ENCODE results near the gene PEMT.
A peak's percentile ranks its signal among the peaks of the same experiment; 100 is the strongest.
"Not testable (repeated sequence)": the region's sequence is repeated elsewhere in the genome, so short reads cannot be mapped to it uniquely, and the experiment has no call there.

PEMT gene

DNA sequence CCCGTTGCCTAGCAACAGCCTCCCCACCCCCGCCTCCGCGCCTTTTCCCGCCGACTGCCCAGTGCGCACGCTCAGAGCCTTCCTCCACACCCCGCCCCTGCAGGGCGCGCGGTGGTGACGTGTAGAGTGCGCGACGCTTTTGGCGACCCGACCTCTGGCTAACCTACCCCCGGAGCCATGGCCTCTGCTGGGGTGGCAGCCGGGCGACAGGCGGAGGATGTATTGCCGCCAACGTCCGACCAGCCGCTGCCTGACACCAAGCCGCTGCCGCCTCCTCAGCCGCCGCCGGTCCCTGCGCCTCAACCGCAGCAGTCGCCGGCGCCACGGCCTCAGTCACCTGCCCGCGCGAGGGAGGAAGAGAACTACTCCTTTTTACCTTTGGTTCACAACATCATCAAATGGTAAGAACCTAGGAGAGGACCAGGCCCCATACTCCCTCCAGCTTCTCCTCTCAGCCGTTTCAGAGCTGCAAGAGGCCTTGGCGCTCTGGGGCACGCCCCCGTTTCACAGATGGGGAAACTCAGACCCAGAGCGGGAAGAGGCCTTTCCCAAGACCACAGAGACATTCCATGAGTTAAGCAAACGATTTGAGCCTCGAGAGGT lies 114.5 kb downstream of the PEMT start, which contains the start of gene MED9:
TSS of gene MED9 (plus strand) at position 136 of the 603 bp plus-strand sequence. CDS start at position 178, 42 bp downstream.
- peak; percentile 73 for DNase-seq

DNA sequence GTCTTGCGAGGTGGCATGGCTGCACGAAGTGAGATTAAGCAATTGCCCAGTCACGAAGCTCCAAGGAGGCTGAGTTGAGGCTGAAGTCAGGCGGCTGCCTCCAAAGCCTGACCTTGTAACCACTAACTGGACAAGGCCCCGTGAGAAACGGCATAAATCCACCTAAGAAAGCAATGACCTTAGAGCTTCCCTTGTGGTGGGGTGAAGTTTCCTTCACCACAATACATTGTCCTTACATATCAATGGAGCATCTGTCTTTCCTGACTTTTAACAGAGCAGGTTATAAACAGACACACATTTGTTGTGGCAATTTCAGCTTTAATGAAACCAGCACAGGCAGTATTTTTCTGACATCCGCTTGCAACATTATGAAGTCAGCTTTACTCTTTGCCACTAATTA lies 117.2 kb downstream of the PEMT start:
- no peak for DNase-seq

DNA sequence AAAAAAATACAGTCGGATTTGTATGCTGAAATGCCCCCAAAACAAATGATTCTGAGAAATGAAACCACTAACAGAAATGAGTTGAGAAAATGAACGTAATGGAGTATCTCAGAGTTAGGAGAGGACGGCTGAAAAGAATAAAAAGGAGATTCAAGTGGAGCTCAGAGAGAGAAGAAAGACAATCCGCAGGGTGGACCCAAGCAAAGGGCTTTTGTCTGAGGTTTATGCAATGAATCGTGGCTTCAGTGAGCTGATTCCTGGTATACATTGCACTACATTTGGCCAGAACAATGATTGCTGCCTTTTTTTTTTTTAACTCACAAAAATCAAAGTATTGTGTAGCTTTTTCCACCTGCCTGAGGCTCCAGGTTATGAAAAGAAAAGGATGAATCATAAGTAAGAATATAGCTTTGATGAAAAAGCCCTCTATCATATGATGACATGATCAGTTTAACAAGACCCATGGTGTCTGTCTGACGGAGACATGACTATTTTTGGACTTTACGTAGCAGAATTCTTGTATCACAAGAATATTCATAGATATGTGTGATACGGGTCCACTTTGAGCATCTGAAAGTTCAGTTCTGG lies 119.1 kb downstream of the PEMT start:
- DNase-seq: no peak

DNA sequence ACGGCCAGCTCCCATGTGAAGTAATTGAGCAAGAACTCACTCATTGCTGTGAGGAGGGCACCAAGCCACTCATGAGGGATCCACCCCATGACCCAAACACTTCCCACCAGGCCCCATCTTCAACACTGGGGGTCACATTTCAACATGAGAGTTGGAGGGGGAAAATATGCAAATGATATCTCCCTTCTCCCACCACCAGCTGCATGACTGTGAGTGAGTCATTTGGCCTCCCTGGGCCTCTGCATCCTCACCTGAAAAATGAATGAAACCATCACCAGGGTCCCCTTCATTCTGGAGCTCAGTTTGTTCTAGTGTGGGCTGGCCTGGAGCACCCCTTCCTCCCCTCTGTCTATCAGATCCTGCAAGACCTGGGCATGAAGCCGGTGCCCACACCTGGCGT lies 121.5 kb downstream of the PEMT start:
- DNase-seq: no peak

DNA sequence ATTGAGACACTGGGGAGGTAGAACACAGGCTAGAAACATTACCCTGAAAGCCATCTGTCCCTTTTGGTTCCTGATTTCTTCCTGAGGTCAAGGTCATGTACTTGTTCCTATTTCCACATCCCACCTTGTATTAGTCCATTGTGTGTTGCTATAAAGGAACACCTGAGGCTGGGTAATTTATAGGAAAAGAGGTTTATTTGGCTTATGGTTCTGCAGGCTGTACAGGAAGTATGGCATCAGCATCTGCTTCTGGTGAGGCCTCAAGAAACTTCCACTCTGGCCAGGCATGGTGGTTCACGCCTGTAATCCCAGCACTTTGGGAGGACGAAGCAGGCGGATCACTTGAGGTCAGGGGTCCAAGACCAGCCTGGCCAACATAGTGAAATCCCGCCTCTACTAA lies 122.2 kb downstream of the PEMT start:
- no peak for DNase-seq

DNA sequence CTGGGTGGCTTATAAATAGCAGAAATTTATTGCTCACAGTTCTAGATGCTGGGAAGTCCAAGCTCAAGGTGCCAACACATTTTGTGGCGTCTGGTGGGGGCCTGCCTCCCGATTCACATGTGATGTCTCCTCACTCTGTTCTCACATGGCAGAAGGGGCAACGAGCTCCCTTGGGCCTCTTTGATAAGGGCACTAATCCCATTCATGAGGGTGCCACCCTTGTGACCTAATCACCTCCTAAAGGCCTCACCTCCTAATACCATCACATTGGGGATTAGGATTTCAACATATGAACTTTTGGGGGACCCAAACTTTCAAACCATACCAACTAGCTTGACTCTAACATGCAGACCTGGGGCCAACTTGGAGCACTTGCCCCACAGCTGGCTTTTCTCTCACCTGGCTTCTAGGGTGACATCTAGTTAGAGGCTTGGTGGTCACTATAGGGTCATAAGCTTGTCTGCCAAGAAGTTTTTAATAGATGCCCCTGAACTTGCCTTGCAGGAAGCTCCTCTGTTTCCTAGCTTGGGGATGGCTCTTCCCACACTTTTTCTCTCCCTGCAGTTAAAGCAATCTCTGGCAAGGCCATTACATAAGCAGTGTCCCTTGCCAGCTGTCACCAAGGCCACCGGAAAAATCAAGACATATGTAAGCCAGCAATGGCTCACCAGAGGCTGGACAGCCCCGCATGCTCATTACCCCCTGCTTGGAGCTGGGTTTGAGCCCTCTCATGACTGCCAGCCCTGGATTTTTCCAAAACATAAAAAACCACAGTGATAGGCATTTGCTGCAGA lies 123.1 kb downstream of the PEMT start:
- no peak for DNase-seq

DNA sequence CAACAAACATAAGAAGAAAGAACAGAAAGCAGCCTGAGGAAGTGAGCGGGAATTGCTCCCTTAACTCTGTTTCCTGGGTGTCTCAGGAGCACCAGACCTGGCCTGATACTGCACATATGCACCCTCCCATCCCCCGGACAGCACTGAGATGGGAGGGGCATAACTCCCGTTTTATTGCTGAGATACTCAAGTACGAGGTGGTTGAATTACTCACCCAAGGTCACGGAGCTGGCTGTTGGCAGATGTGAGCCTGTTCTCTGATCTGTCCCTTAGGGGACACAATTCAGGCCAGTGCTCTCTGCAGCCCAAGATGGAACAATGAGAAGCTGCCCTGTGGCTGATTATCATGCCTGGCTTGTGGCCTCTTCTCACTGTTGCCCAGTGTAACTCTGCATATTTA lies 123.8 kb downstream of the PEMT start:
- no peak for DNase-seq

DNA sequence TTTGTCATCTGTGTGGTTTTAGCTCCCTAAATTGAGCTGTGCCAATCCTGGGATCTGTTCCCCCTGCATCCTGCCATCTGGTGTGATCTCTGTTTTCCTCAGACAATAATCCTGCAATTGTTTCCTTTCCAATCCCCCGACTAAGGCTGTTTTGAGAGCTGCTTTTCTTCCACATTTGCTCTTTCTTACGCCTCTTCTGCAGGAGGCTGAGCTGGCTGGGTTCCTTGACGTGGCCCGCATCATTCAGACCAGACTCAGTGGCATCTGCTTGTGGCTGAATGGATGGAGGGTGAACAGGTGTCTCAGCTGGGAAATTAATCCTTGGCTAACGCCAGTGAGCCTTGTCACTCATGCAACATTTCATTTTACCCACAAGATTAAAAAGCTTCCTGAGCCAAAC lies 124.5 kb downstream of the PEMT start:
- DNase-seq: no peak

DNA sequence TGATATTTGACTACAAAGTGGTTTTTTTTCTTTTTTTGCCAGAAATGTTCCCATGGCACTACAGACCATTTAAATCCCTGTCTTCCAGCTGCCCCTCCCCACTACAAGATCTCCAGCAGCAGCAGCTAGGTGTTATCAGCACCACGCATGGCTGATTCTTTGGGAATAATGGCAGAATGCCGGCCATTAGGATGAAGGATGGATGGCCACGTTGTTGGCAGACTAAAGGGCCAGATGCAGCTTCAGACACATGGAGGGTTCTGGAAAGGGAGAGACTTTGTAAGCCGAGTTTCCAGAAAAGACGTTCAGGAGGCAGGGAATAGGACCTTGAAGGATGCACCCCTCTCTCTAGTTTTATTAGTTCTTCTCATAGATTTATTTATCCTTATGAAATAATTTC lies 125.0 kb downstream of the PEMT start:
- no peak for DNase-seq

DNA sequence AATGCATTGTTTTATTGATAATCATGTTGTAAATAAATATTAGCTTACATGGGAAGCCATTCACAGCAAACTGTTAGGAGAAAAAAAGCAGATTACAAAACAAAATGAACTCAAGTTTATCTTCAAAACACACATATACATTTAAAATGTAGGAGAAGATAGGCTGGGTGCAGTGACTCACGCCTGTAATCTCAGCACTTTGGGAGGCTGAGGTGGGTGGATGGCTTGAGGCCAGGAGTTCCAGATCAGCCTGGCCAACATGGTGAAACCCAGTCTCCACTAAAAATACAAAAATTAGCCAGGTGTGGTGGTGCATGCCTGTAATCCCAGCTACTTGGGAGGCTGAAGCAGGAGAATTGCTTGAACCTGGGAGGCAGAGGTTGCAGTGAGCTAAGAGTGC lies 125.6 kb downstream of the PEMT start:
- DNase-seq: not testable (repeated sequence)

DNA sequence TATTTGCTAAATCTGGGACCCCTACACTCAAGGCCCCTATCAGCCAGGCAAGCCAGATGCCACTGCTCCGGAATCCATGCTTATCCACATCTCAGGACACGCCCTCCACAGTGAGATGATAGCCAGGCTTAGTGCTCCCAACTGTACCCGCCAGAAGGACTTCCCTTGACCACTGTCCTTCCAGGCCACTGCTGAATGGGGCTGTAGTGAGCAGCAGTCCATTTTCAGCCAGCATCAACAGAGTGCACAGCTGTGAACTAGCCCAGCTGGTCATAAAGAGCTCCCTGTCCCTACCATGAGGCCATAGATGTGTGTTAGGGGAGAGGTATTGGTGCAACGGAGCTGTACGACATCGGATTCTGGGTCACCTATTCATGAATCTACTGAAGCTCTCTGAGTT lies 127.7 kb downstream of the PEMT start:
- no peak for DNase-seq

DNA sequence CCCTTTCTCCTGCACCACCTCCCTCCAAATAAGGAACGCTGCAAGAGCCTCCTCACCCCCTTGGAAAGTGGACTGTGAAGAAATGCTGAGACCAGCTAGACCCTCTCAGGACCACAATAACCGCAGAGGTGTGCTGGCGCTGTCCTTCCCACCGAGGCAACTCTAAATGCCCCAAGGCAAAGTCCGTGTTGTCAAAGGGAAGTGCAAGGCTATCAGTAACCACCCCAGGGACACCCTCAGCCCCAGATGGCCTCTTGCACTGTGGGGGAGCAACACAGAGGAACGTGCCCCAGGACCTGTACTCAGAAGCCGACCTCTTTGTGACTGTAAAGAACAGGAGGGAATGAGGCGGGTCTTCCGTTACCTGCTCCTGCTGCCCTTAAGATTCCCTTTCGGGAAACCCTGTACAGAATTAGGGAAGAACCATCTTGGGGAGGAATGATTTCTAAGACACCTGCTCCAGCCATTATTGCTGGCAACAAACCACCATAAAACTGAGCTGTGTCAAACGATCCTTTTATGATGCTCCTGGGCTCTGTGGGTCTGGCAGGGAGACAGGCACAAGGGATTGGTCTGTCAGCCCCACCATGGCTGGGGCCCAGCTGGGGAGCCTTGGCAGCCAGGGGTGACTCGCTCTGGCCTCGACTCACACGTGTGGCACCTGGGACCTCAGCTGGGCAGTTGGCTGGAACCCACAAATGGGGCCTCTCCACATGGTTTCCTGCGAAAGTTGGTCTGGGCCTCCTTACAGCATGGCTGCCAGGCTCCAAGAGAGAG lies 129.3 kb downstream of the PEMT start:
- DNase-seq: no peak

DNA sequence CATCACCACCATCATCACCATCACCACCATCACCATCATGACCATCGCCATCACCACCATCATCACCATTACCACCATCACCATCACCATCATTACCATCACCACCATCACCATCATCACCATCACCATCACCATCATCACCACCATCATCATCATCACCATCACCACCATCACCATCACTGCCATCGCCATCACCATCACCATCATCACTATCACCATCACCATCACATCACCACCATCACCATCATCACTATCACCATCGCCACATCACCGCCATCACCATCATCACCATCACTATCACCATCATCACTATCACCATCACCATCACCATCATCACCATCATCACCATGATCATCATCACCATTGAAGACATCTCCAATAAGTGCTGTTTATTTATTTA lies 131.5 kb downstream of the PEMT start:
- DNase-seq: no peak

DNA sequence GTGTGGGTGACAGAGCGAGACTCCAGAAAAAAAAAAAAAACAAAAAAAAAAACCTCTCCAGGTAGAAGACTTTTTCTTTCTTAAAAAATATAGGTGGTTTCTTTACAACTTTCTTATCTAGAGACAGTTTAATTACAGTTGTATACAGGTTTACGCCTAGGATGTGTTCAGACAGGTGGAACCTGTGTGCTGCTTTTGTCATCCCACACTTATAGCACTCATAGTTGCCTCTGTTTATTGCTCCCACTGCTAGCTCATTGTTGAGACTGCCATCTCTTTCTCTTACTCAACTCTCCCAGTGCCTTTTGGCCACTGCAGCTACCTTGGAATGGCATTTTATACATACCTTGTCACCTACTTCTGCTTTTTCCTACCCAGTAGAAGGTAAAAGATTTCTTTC lies 133.8 kb downstream of the PEMT start:
- DNase-seq: no peak

DNA sequence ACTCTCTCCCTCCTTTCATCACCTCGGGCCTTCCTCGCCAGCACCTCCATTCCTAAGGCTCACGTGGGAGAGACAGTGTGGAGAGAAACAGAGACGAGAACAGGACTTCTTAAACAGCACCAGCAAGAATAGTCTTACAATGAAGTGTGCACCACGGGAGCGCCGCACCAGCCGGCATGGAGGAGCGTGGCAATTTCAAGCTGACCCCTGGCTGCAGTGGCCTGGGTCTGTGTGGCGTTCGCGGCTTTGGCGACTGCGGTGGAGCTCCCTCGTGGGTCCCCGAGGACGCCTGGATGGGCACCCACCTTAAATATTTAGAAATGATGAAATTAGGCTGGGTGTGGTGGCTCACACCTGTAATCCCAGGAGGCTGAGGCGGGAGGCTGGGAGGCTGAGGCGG lies 135.3 kb downstream of the PEMT start:
- DNase-seq: no peak

All from NCI-H2029 treated with DMSO at 0.1 percent for 48 hours (cell line).